GM12892 (cell line): Measurements from ENCODE around the gene TEX51.

ENCODE experiments used
- DNase-seq: peaks from one replicate; pipeline ENCODE4 v3.0.0; 2011; ENCODE audit not compliant: insufficient read length
- FAIRE-seq: peaks from 2 replicates; lab custom pipeline; 2011; peaks lifted over from hg19 to GRCh38; lab: Jason Lieb, UNC
- POLR2A ChIP-seq: IDR thresholded peaks from 2 replicates; pipeline ENCODE4 v1.6.1; 2011; ENCODE audit warnings: low read depth, low read length, control low read depth
- POLR2AphosphoS5 ChIP-seq: IDR thresholded peaks from 2 replicates; pipeline ENCODE4 v1.6.1; 2011; ENCODE audit warnings: low read depth, low read length, control low read depth
- TAF1 ChIP-seq: IDR thresholded peaks from 2 replicates; pipeline ENCODE4 v1.6.1; 2011; ENCODE audit warnings: low read depth, mild to moderate bottlenecking, control low read depth, low read length, borderline replicate concordance

The TEX51 gene

DNA sequence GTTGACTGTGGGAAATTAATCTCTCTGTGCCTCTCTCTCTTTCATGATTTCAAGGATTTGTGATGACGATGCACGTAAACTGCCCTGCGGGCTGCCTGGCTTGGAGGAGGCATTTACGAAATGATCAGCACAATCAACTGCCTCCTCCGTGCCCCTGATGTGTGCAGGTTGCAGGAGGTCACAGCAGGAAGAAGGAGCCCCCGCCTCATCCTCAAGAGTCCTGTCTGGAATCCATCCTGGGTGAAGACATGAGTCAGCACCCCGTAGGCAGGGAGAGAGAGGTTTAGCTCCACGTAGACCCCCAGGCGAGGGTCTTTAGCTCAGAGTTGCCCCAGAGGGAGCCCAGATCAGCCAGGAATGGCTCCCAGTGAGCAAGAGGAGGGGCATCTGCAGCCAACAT lies 17.1 kb upstream of the TEX51 start:
- TF ChIP-seq TAF1 (no peak), POLR2A (no peak), POLR2AphosphoS5 (no peak)
- FAIRE-seq (no peak), DNase-seq (no peak)

DNA sequence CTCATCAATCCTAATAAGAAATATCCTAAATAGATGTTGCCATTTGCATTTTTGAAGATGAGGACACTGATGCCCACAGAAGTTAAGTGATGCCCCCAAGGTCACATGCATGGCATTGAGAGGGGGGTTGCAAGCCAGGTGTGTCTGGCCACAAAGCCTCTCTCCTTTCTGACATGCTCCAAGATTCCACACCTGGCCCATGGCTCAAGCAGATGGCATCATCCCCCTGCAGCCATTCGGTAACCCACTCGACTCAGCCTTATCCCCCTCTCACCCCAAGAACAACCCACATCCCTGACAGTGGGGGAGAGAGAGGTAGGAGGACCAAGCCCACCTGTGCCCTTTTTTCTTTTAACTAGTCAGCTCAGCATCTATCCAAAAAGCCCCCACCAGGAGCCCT lies 16.5 kb upstream of the TEX51 start:
- DNase-seq (no peak), FAIRE-seq (no peak)
- TF ChIP-seq POLR2AphosphoS5, result no peak
- TF ChIP-seq TAF1, result no peak
- TF ChIP-seq POLR2A, result no peak

DNA sequence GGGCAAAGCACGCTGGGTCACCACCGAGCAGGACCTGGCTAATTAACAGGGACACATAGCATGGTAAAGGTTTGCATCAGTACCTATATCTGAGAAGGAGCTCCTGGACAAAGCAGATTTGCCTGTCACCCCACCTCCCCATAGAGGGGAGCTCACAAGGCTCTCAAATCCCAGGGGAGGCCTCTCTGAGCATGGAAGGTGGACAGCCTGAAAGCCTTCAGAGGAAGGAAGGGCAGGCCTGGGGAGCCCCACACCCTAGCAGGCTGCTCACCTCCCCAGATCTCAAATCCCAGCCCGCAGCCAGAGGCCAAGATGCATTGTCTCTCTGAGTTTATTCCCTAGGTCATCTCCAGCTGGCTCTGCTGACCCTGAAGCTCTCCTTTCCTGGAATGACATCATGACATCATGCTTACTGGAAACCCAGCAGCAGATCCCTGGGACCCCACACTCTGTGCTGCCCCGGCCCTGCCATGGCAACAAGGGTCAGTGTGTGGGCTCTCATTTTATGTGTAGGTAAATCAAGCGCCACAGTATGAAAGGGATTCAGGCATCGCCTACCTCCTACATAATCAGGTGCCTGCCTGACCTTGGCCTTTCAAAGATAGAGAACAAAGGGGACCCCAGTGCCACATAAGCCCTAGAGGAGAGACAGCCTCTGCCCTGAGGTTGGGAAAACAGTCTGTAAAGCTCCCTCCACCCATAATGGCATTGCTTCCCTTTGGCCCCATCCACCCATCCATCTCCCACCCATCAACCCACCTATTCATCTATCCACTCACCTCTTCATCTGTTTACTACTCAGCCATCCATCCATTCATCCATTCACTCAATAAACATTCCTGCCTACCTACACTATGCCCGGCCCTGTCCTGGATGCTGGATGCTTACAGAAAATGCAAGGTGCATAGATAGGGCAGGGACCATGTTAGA lies 15.7 kb upstream of the TEX51 start:
- no peak for FAIRE-seq
- TF ChIP-seq POLR2AphosphoS5, result no peak
- TF ChIP-seq POLR2A, result no peak
- no peak for TF ChIP-seq TAF1
- DNase-seq, result no peak

DNA sequence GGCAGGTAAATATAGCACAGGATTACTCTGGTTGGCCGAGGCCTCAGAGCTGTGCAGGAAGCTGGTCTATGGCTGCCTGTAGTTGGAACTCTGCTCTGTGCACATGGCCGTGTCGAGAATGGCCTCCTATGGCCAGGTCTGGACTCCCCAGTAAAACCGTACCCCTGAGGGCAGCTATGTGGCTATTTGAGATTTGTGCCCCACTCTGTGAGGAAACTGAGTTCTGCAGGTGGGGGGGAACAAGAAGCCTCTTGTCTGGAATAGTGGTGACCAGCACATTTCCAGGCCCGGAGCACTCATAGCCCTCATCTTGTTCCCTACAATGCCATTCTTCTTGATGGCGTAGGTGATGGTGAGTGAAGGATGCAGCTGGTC lies 15.0 kb upstream of the TEX51 start:
- DNase-seq (no peak), FAIRE-seq (no peak)
- TF ChIP-seq POLR2A (no peak), POLR2AphosphoS5 (no peak), TAF1 (no peak)

DNA sequence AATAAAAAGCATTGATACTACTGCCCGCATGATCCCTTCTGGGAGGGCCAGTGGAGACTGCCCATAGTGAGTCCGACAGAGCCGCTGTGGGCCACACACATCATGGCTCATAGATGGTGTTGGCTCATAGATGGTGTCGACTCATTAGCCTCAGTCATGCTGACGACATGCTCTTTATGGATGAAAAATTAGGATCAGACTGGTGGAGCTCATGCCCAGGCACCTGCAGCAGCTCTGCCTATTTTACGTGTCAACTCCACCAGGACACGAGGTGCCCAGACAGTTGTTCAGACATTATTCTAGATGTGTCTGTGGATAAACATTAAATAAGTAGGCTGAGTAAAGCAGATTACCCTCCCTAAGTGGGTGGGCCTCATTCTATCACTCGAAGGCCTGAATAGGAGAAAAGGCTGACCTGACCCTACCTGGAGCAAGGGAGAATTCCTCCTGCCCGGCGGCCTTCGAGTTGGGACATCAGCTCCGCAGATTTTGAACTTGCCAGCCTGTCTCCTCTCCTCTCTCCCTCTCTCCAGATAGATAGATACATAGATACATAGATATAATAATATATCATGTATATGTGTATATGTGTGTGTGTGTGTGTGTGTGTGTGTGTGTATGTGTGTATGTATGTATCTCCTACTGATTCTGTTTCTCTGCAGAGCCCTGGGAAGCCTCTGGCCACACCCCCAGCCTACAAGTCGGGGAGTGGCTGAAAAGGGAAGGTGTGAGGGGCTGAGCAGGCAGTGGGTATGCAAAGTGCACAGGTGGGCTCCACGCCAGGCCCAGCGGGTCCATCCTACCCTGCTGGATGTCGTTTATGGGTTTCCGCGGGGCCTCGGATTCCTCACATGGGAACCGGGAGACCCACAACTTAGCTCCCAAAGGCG lies 13.6 kb upstream of the TEX51 start:
- no peak for DNase-seq
- no peak for FAIRE-seq
- TF ChIP-seq TAF1 (no peak), POLR2A (no peak), POLR2AphosphoS5 (no peak)

- DNase-seq (no peak), FAIRE-seq (no peak)
These were observed 12.9 kb upstream of the TEX51 start for GRCh38 chr2:126885751-126886210.

DNA sequence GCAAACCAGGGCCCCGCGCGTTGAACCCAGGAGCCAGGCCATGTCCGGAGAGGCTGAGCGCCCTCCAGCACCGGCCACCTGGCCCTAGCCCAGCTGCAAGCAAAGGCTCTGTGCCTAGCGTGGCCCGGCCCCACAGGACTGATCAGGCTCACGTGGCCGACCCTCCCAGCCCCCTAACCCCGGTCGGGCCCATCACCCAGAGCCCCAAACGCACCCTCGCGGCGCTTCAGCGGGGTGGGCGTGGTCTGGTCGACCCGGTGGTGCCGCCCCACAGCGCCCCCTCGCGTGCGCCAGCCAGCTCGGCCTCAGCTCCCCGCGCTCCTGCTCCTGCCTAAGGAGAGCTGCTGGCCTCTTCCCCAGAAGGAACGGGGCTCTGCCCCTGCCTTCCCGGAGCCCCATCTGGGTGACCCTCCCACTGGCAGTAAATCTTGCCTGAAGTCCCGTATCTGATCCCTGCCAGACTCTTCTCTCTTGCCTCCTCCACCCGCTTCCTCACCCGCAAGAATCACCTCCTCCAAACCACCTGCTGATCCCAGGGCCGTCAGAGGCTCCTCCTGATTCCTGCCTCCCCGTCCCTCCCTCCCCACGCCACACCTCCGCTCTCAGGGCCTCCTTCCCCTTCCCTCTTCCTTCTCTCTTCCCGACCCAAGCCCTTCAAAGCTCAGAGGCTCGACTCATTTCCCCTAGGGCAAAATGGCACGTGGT lies 12.3 kb upstream of the TEX51 start:
- peak; percentile 71 for FAIRE-seq
- TF ChIP-seq POLR2A, result no peak
- no peak for TF ChIP-seq TAF1
- TF ChIP-seq POLR2AphosphoS5, result no peak
- peak; percentile 76 for DNase-seq

More at GRCh38 chr2:126885751-126886210, 12.9 kb upstream of the TEX51 start:
- no peak for TF ChIP-seq POLR2AphosphoS5
- no peak for TF ChIP-seq TAF1
- no peak for TF ChIP-seq POLR2A

DNA sequence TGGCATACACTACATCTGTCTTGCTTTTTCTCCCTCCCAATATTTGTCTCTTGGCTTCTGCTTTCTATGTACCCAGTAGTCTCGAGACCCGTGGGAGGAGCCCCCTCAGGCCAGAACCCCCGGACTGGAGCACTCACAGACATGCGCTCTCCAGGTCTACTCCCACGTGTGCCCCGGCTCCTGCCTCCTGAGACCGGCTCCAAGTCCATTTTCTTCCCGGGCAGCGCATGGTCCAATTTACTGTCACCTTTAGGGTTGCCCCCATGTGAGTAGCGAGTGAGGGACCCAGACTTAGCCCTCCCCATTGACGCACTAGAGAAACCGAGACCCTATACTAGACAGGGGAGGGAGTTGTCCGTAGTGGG lies 11.8 kb upstream of the TEX51 start:
- TF ChIP-seq POLR2AphosphoS5 (no peak), POLR2A (no peak), TAF1 (no peak)
- FAIRE-seq, result no peak

GRCh38 chr2:126887506-126887905 lies 11.2 kb upstream of the TEX51 start:
- TF ChIP-seq POLR2A, result no peak
- no peak for TF ChIP-seq POLR2AphosphoS5
- no peak for TF ChIP-seq TAF1
- FAIRE-seq (no peak), DNase-seq (no peak)

More for the DNA sequence above, 11.8 kb upstream of the TEX51 start:
- DNase-seq, result no peak

DNA sequence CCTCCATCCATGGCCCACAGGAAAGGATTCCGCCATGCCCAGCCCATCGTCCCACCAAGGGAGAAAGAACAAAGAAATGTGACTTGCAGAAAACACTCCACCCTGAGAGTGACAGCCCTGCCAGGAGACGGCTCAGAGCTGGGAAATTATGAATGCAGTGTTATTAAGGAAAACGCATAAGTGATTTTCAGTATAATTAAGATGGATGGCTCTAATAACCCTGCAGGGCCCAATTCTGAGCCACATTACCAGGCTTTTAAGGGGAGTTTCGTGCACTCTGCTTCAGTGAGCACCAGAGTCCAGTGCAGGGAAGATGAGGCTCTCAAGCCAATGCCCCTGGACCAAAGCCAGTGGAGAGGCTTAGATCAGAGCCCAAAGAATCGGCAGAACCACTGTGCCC lies 10.6 kb upstream of the TEX51 start:
- FAIRE-seq (no peak), DNase-seq (no peak)
- TF ChIP-seq TAF1 (no peak), POLR2AphosphoS5 (no peak), POLR2A (no peak)

GRCh38 chr2:126889071-126889470 lies 9.6 kb upstream of the TEX51 start:
- no peak for TF ChIP-seq POLR2A
- TF ChIP-seq POLR2AphosphoS5, result no peak
- TF ChIP-seq TAF1, result no peak
- FAIRE-seq, result no peak
- no peak for DNase-seq
